ENCODE results near the gene EIF4G3. TPM values are rescaled to one million over a fixed set of nuclear protein-coding genes. Genes with fewer than 3 reads are reported as not detected.

The EIF4G3 gene
- total and polyA plus RNA-seq, 10 of the 15 experiments (the other 5 are each of a cell fraction or from before 2014, with no cell fraction given), result 7.4 to 45.1 (median 29.1) TPM

DNA sequence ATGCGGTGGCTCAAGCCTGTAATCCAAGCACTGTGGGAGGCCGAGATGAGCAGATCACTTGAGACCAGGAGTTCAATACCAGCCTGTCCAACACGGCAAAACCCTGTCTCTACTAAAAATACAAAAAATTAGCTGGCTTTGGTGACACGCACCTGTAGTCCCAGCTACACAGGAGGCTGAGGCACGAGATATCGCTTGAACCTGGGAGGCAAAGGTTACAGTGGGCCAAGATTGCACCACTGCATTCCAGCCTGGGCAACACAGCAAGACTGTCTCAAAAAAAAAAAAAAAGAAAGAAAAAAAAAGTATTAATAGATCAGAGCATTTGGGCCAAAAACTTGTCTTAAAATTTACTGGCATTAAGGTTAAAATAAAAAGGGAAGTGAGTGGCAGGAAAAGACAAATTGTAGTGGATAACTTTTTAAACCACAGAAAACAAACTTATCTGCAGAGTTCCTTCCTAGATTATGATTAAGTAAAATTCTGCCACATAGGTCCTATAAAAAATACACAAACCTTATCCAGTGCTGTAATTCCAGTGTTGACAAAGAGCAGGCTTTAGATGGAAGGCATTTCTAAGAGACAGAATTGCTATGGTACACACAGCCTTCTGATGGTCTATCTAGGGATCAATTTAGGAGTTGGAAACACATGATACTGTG lies 53.3 kb downstream of the EIF4G3 start:
- ChIA-PET SMC1A (ENCODE audit: uncharacterized antibody, unreplicated experiment) (no interaction called here), RAD21 (ENCODE audit: unreplicated experiment) (no interaction called here), POLR2A (no interaction called here), CTCF (interaction anchor here (0.6 kb wide), 1 partner anchor 167 kb away, joined by 3 read pairs; no protein-coding TSS in a partner anchor)
- FAIRE-seq (no peak), DNase-seq (ENCODE audit: low read depth, low spot score) (no peak), ATAC-seq (no peak)
- no peaks in the 10 kb centered on the region for H3K9me3 ChIP-seq (replicated peaks; ENCODE audit: control insufficient read depth, insufficient read depth, low read length)
- no peaks in the 10 kb centered on the region for H4K20me1 ChIP-seq (ENCODE audit: control insufficient read depth, insufficient read depth)
- H3K27me3 ChIP-seq (replicated peaks in 1 of 2; ENCODE audit: control insufficient read depth in 2 of 2, insufficient read depth in 2 of 2, low read length in 1 of 2), result no peaks in the 10 kb centered on the region
- no peaks in the 10 kb centered on the region; the same call in 1 of the 2 replicates for H3K79me2 ChIP-seq (ENCODE audit: control insufficient read depth, insufficient read depth, low read length)
- TF ChIP-seq RFX5 (IDR thresholded peaks at IDR 0.05; ENCODE audit: low read depth, low read length), result no peak
- TF ChIP-seq SPI1 (IDR thresholded peaks at IDR 0.05; ENCODE audit: borderline replicate concordance, insufficient read depth, low read depth, low read length), result no peak
- no peak for TF ChIP-seq MTA3 (IDR thresholded peaks at IDR 0.05; ENCODE audit: borderline replicate concordance, low read length)
- no peak for TF ChIP-seq ZNF274 (IDR thresholded peaks at IDR 0.05; ENCODE audit: insufficient read depth, insufficient read length)
- no peak for TF ChIP-seq POLR2AphosphoS2 (IDR thresholded peaks at IDR 0.05; ENCODE audit: low read depth, low read length)
- TF ChIP-seq ZNF622 (IDR thresholded peaks at IDR 0.05), result no peak
- TF ChIP-seq CHD1 (IDR thresholded peaks at IDR 0.05; ENCODE audit: low read depth, low read length), result no peak
- no peaks in the 10 kb centered on the region for H3K4me1 ChIP-seq (ENCODE audit: control insufficient read depth, insufficient read depth, low read length)
- H3K27ac ChIP-seq (ENCODE audit: control insufficient read depth, insufficient read depth), result no peak overlapping the region
- H3K4me3 ChIP-seq, result no peak overlapping the region
- no peak overlapping the region for H3K9ac ChIP-seq (ENCODE audit: control insufficient read depth, insufficient read depth, low read length)
- H2AFZ ChIP-seq (ENCODE audit: control insufficient read depth, low read depth, low read length), result no peak overlapping the region
- WGBS (ENCODE audit: insufficient coverage, insufficient replicate concordance, low lambda C conversion rate, missing lambda C conversion rate), result 96% methylated on average over 6 of the region's 6 CpGs
- BruUV-seq (replicated peaks), result no TSS peak
- peaks cover 0 to 2% of the 10 kb centered on the region in 2 experiments; a peak in 2 of 4 replicates for H3K36me3 ChIP-seq (ENCODE audit: control insufficient read depth in 2 of 2, insufficient read depth in 2 of 2, low read length in 1 of 2)
- intact Hi-C loops (cut with micrococcal nuclease; ENCODE audit: unreplicated experiment), result no loop called here
- in situ Hi-C loops (cut with MboI), result no loop called here
- no peak overlapping the region for H3K4me2 ChIP-seq (ENCODE audit: control insufficient read depth, insufficient read depth)

Data from GM12878 (cell line).